HL-60/S4 treated with phorbol 12-myristate 13-acetate at 8.2 ng/mL for 4 days and 3 days (cell line): ENCODE data around the gene SCYGR1.
"Not testable (repeated sequence)": the region's sequence is repeated elsewhere in the genome, so short reads cannot be mapped to it uniquely, and the experiment has no call there.

Source experiments
- in situ Hi-C: fragments of 300-500 bp; cut with MboI; formaldehyde crosslinking; loops from 2 replicates; pipeline ENCODE4 v1.15.0; 2022; ENCODE audit warnings: low sequenced_read_pairs

Gene SCYGR1

GRCh38 chr2:227387583-227387982, at the start of gene SCYGR1:
SCYGR1 (minus strand) TSS chr2:227387949; CDS start chr2:227387949, 0 bp downstream.
- in situ Hi-C loops = not testable (repeated sequence)

GRCh38 chr2:227436436-227437174, 48.9 kb upstream of the SCYGR1 start:
- in situ Hi-C loops = no loop called here

GRCh38 chr2:227433171-227433570, 45.4 kb upstream of the SCYGR1 start:
- in situ Hi-C loops = no loop called here

- in situ Hi-C loops = no loop called here
Measured at GRCh38 chr2:227430639-227431038, 42.9 kb upstream of the SCYGR1 start.

- in situ Hi-C loops = no loop called here
Measured at GRCh38 chr2:227428731-227429285, 41.1 kb upstream of the SCYGR1 start.

GRCh38 chr2:227423656-227424499, 36.1 kb upstream of the SCYGR1 start:
- in situ Hi-C loops = no loop called here

GRCh38 chr2:227420087-227421052, 32.6 kb upstream of the SCYGR1 start:
- in situ Hi-C loops = no loop called here

GRCh38 chr2:227416701-227417100, 29.0 kb upstream of the SCYGR1 start:
- in situ Hi-C loops = no loop called here

- in situ Hi-C loops = no loop called here
Measured at GRCh38 chr2:227415538-227416424, 28.0 kb upstream of the SCYGR1 start.

- in situ Hi-C loops = no loop called here
Measured at GRCh38 chr2:227414846-227415245, 27.1 kb upstream of the SCYGR1 start.

GRCh38 chr2:227413371-227413770, 25.6 kb upstream of the SCYGR1 start:
- in situ Hi-C loops = no loop called here

- in situ Hi-C loops = no loop called here
Measured at GRCh38 chr2:227412877-227413276, 25.1 kb upstream of the SCYGR1 start.

GRCh38 chr2:227411990-227412350, 24.2 kb upstream of the SCYGR1 start:
- in situ Hi-C loops = no loop called here

- in situ Hi-C loops = no loop called here
Measured at GRCh38 chr2:227411320-227411989, 23.7 kb upstream of the SCYGR1 start.

GRCh38 chr2:227410191-227410590, 22.4 kb upstream of the SCYGR1 start:
- in situ Hi-C loops = no loop called here

GRCh38 chr2:227407591-227408151, 19.9 kb upstream of the SCYGR1 start:
- in situ Hi-C loops = no loop called here

GRCh38 chr2:227406177-227407031, 18.7 kb upstream of the SCYGR1 start:
- in situ Hi-C loops = no loop called here
